HepG2 (cell line): ENCODE measurements around the gene CYP2U1. TPM values are rescaled to one million over a fixed set of nuclear protein-coding genes. Genes with fewer than 3 reads are reported as not detected.

Source experiments
- ATAC-seq: fragments of 200-7000 bp; cut with Tn5 transposase; 3 replicates; pipeline ENCODE4 v1.9.1; 2020; ENCODE audit warnings: mild to moderate bottlenecking, moderate library complexity
- BruUV-seq: library from RNA; stranded (reverse); fragments of 400-500 nt; replicated peaks from 2 replicates; lab custom pipeline; 2021; lab: Mats Ljungman, UMichigan
- CTCF ChIA-PET: fragments of 300-600 bp; formaldehyde crosslinking; extraction: SDS; loops from one replicate; lab custom pipeline; 2021; ENCODE audit warnings: low total read pairs, inconsistent platforms, low intra/inter-chr PET ratio; lab: Yijun Ruan, JAX
- POLR2A ChIA-PET: fragments of 350-600 bp; sonication (Branson Sonifier 250); formaldehyde crosslinking; loops from one replicate; lab custom pipeline; 2020; ENCODE audit warnings: antibody characterized with exemption, inconsistent platforms; lab: Yijun Ruan, JAX
- DNase-seq: peaks from one replicate; pipeline ENCODE4 v3.0.0-alpha.2; 2015; ENCODE audit warnings: low spot score
- FAIRE-seq: peaks from 3 replicates; lab custom pipeline; 2011; peaks lifted over from hg19 to GRCh38; lab: Jason Lieb, UNC
- H2AFZ ChIP-seq: one replicate; pipeline ENCODE4 v1.6.1; 2011; ENCODE audit warnings: low read length, inconsistent platforms
- H3K27ac ChIP-seq: fragments of 300-600 bp; 3 replicates; pipeline ENCODE4 v1.8.0; 2011; ENCODE audit warnings: mixed run types, mild to moderate bottlenecking, mixed read lengths, low read length, inconsistent platforms; ENCODE audit not compliant: insufficient read depth; ENCODE audit errors: extremely low read length
- H3K27me3 ChIP-seq, 2 experiments: fragments of 200-600 bp in 1 of 2; 2 replicates in 1 of 2; 3 replicates in 1 of 2; pipeline versions ENCODE4 v1.6.0 to v1.8.0; 2011; ENCODE audit warnings: low read length in 2 of 2, mild to moderate bottlenecking in 2 of 2, moderate library complexity in 2 of 2, inconsistent platforms in 1 of 2; ENCODE audit not compliant: insufficient read depth in 2 of 2, control insufficient read depth in 1 of 2
- H3K36me3 ChIP-seq, 2 experiments: fragments of 200-600 bp in 1 of 2; replicated peaks in 1 of 2; 2 replicates in 1 of 2; 3 replicates in 1 of 2; pipeline versions ENCODE4 v1.5.1 to v1.8.0; 2011; ENCODE audit warnings: low read length in 2 of 2, inconsistent platforms in 1 of 2; ENCODE audit not compliant: insufficient read depth in 2 of 2, control insufficient read depth in 1 of 2
- H3K4me1 ChIP-seq: 2 replicates; pipeline ENCODE4 v1.5.1; 2012; ENCODE audit warnings: low read length, inconsistent platforms; ENCODE audit not compliant: insufficient read depth
- H3K4me2 ChIP-seq: 2 replicates; pipeline ENCODE4 v1.6.0; 2011; ENCODE audit warnings: low read depth, low read length, inconsistent platforms
- H3K4me3 ChIP-seq, 3 experiments: fragments of 200-600 bp in 1 of 3; sonication (generic), shearing (Covaris generic) in 1 of 3; replicated peaks in 1 of 3; 2 replicates each; pipeline ENCODE4 v1.5.1; 2011 to 2016; ENCODE audit warnings: low read length in 3 of 3, inconsistent platforms in 2 of 3, low read depth in 2 of 3, mild to moderate bottlenecking in 2 of 3, control low read depth in 1 of 3, mixed read lengths in 1 of 3; ENCODE audit not compliant: insufficient read depth in 1 of 3
- H3K79me2 ChIP-seq: one replicate; pipeline ENCODE4 v1.6.1; 2011; ENCODE audit warnings: low read length, inconsistent platforms; ENCODE audit not compliant: insufficient read depth
- H3K9ac ChIP-seq: 2 replicates; pipeline ENCODE4 v1.6.0; 2011; ENCODE audit warnings: mild to moderate bottlenecking, low read depth, low read length, inconsistent platforms; ENCODE audit not compliant: insufficient read depth
- H3K9me3 ChIP-seq: 2 replicates; pipeline ENCODE4 v1.5.1; 2012; ENCODE audit warnings: mild to moderate bottlenecking, low read length
- H4K20me1 ChIP-seq: 2 replicates; pipeline ENCODE4 v1.6.0; 2011; ENCODE audit warnings: inconsistent platforms, mild to moderate bottlenecking, low read length, moderate library complexity; ENCODE audit not compliant: insufficient read depth
- CHCHD3 ChIP-seq: sonication (generic); formaldehyde crosslinking; IDR thresholded peaks from 2 replicates; pipeline ENCODE4 v1.8.0; 2022; ENCODE audit warnings: mild to moderate bottlenecking, missing genetic modification reagents, moderate library complexity
- CREB3 ChIP-seq: sonication (generic); formaldehyde crosslinking; IDR thresholded peaks from 2 replicates; pipeline ENCODE4 v1.5.0; 2020; ENCODE audit warnings: missing genetic modification reagents
- HCFC1 ChIP-seq: fragments of 150-350 bp; IDR thresholded peaks from 2 replicates; pipeline ENCODE4 v1.6.1; 2014; ENCODE audit warnings: low read depth, low read length
- HINFP ChIP-seq: sonication (generic); formaldehyde crosslinking; IDR thresholded peaks from 2 replicates; pipeline ENCODE4 v1.4.0; 2020; ENCODE audit warnings: low read depth, mild to moderate bottlenecking, missing genetic modification reagents
- KLF6 ChIP-seq: IDR thresholded peaks from 2 replicates; pipeline ENCODE4 v1.8.0; 2016; ENCODE audit warnings: missing biosample characterization, missing genetic modification reagents
- PHF20 ChIP-seq: sonication (generic); formaldehyde crosslinking; IDR thresholded peaks from 2 replicates; pipeline ENCODE4 v1.5.0; 2020; ENCODE audit warnings: mild to moderate bottlenecking, missing genetic modification reagents
- PHF8 ChIP-seq: sonication (generic); formaldehyde crosslinking; IDR thresholded peaks from 2 replicates; pipeline ENCODE4 v1.5.0; 2020; ENCODE audit warnings: missing genetic modification reagents
- TCF12 ChIP-seq, 2 experiments: fragments of 450-650 bp in 1 of 2; sonication (generic) in 1 of 2; formaldehyde crosslinking in 1 of 2; IDR thresholded peaks; 2 replicates each; pipeline versions ENCODE4 v1.6.1 to v1.8.0; 2017 to 2022; ENCODE audit warnings: antibody characterized with exemption in 1 of 2, mild to moderate bottlenecking in 1 of 2, missing genetic modification reagents in 1 of 2, moderate library complexity in 1 of 2
- ZNF276 ChIP-seq: sonication (generic); formaldehyde crosslinking; IDR thresholded peaks from 2 replicates; pipeline ENCODE4 v1.4.0; 2020; ENCODE audit warnings: mild to moderate bottlenecking, low read depth, missing genetic modification reagents
- in situ Hi-C: cut with HindIII; loops from 2 replicates; pipeline ENCODE4 v1.10.0; 2017; ENCODE audit warnings: low pct_unique_long_range_greater_than_20kb; ENCODE audit not compliant: extremely low pct_ligation_motif_present
- intact Hi-C: fragments of 100-400 bp; cut with micrococcal nuclease; formaldehyde crosslinking; loops from one replicate; pipeline ENCODE4 v1.10.0; 2022; ENCODE audit not compliant: unreplicated experiment
- polyA plus RNA-seq, 8 experiments: library from polyadenylated mRNA; depleted of rRNA in 3 of 8; stranded (reverse) in 7 of 8; unstranded in 1 of 8; fragments of >200 nt; fragmentation: Illumina TruSeq in 4 of 8; extraction: Trizol in 4 of 8; gene quantifications; 2 replicates each; pipeline versions ENCODE4 v1.2.1 to v1.2.3, GENCODE V29; 2011 to 2016; ENCODE audit warnings: low read depth in 4 of 8, missing spikeins in 1 of 8, mixed read lengths in 1 of 8; ENCODE audit not compliant: insufficient read depth in 1 of 8
- total RNA-seq, 5 experiments: library from RNA; depleted of rRNA; stranded (reverse); fragments of >200 nt; fragmentation: Illumina TruSeq; extraction: Trizol; gene quantifications; 2 replicates each; pipeline ENCODE4 v1.2.3, GENCODE V29; 2016; ENCODE audit warnings: low read depth in 1 of 5
- TF ChIP-seq, protein P1 (sequence below), 2 experiments: fragments of 450-650 bp in 1 of 2; sonication (generic) in 1 of 2; formaldehyde crosslinking in 1 of 2; IDR thresholded peaks; 2 replicates each; pipeline versions ENCODE4 v1.6.1 to v1.8.0; 2016 to 2022; ENCODE audit warnings: antibody characterized with exemption in 1 of 2, mild to moderate bottlenecking in 1 of 2, missing genetic modification reagents in 1 of 2

CYP2U1 gene
- total and polyA plus RNA-seq, 2 of the 13 experiments (the other 11 are each of a cell fraction or from before 2014, with no cell fraction given): 1.4 to 3.4 TPM

DNA sequence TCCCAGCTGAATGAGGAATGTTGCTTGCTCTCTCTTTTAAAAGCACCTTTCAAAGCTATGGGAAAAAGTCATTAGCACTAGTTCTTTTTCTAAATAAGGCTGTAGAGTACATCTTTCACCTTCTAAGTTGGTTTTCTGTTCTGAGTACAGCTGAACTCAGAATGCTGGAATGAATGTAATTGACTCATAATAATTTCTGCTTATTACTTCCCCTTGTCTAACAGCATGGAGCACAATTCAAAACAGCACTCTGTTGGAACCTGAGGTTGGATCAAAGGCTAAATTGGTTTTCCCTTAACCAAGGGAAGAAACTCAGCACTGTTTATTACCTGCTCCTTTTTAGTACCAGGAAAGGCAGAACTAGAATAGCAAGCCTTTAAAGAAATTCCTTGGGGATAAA lies 33.5 kb upstream of the CYP2U1 start:
- intact Hi-C loops: no loop called here
- no peak overlapping the region for H3K27ac ChIP-seq
- TF ChIP-seq PHF8 (CRISPR knock-in tag): no peak
- TF ChIP-seq CHCHD3 (CRISPR knock-in tag): no peak
- no peak for TF ChIP-seq ZNF276 (CRISPR knock-in tag)
- no peak for TF ChIP-seq KLF6
- no peak for TF ChIP-seq CREB3 (CRISPR knock-in tag)
- no peak for TF ChIP-seq TCF12 (IDR thresholded peaks at IDR 0.05)
- TF ChIP-seq TCF12 (CRISPR knock-in tag; IDR thresholded peaks at IDR 0.05): no peak
- TF ChIP-seq, protein P1, sequence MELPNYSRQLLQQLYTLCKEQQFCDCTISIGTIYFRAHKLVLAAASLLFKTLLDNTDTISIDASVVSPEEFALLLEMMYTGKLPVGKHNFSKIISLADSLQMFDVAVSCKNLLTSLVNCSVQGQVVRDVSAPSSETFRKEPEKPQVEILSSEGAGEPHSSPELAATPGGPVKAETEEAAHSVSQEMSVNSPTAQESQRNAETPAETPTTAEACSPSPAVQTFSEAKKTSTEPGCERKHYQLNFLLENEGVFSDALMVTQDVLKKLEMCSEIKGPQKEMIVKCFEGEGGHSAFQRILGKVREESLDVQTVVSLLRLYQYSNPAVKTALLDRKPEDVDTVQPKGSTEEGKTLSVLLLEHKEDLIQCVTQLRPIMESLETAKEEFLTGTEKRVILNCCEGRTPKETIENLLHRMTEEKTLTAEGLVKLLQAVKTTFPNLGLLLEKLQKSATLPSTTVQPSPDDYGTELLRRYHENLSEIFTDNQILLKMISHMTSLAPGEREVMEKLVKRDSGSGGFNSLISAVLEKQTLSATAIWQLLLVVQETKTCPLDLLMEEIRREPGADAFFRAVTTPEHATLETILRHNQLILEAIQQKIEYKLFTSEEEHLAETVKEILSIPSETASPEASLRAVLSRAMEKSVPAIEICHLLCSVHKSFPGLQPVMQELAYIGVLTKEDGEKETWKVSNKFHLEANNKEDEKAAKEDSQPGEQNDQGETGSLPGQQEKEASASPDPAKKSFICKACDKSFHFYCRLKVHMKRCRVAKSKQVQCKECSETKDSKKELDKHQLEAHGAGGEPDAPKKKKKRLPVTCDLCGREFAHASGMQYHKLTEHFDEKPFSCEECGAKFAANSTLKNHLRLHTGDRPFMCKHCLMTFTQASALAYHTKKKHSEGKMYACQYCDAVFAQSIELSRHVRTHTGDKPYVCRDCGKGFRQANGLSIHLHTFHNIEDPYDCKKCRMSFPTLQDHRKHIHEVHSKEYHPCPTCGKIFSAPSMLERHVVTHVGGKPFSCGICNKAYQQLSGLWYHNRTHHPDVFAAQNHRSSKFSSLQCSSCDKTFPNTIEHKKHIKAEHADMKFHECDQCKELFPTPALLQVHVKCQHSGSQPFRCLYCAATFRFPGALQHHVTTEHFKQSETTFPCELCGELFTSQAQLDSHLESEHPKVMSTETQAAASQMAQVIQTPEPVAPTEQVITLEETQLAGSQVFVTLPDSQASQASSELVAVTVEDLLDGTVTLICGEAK (IDR thresholded peaks at IDR 0.05): no peak
- TF ChIP-seq, protein P1 (CRISPR knock-in tag; IDR thresholded peaks at IDR 0.05): no peak
- no peak for TF ChIP-seq HINFP (CRISPR knock-in tag)
- no peak for TF ChIP-seq HCFC1
- no peak for TF ChIP-seq PHF20 (CRISPR knock-in tag)

More for the DNA sequence above, 33.5 kb upstream of the CYP2U1 start:
- BruUV-seq: no TSS peak
- FAIRE-seq: no peak
- H3K9ac ChIP-seq: no peak overlapping the region
- no peaks in the 10 kb centered on the region for H4K20me1 ChIP-seq
- no peak overlapping the region for H3K4me2 ChIP-seq
- ATAC-seq: no peak
- no peaks in the 10 kb centered on the region for H3K79me2 ChIP-seq
- H3K4me1 ChIP-seq: peaks cover 10% of the 10 kb centered on the region
- in situ Hi-C loops: no loop called here
- POLR2A ChIA-PET: no interaction called here
- H3K36me3 ChIP-seq: no peaks in the 10 kb centered on the region
- CTCF ChIA-PET: no interaction called here
- H3K4me3 ChIP-seq: no peak overlapping the region
- no peak overlapping the region for H2AFZ ChIP-seq
- no peaks in the 10 kb centered on the region for H3K9me3 ChIP-seq
- DNase-seq: no peak
- no peaks in the 10 kb centered on the region for H3K27me3 ChIP-seq
